PC-3 (cell line): ENCODE data around the gene AMT. TPM values are rescaled to one million over a fixed set of nuclear protein-coding genes. Genes with fewer than 3 reads are reported as not detected.

Experiments
- ATAC-seq: fragments of 200-7000 bp; cut with Tn5 transposase; 2 replicates; pipeline ENCODE4 v1.9.1; 2020; ENCODE audit warnings: mild to moderate bottlenecking, moderate library complexity
- BruUV-seq: library from RNA; stranded (reverse); fragments of 400-500 nt; replicated peaks from 2 replicates; lab custom pipeline; 2021; lab: Mats Ljungman, UMichigan
- CTCF ChIA-PET: fragments of 300-600 bp; sonication (Branson Sonifier 250); formaldehyde crosslinking; loops from one replicate; lab custom pipeline; 2022; ENCODE audit warnings: antibody characterized with exemption; lab: Charles Lee
- POLR2A ChIA-PET: fragments of 300-600 bp; sonication (Branson Sonifier 250); formaldehyde crosslinking; loops from one replicate; lab custom pipeline; 2022; ENCODE audit warnings: antibody characterized with exemption; ENCODE audit not compliant: unreplicated experiment; lab: Charles Lee
- DNase-seq: peaks from one replicate; pipeline ENCODE4 v3.0.0-alpha.2; 2015
- H2AFZ ChIP-seq: fragments of 300-600 bp; sonication (generic); 2 replicates; pipeline ENCODE4 v1.6.0; 2016; ENCODE audit warnings: antibody characterized with exemption, low read length
- H3F3A ChIP-seq: fragments of 300-600 bp; sonication (generic); one replicate; pipeline ENCODE4 v1.6.0; 2017; ENCODE audit warnings: antibody characterized with exemption, low read length, control low read depth, mild to moderate bottlenecking; ENCODE audit not compliant: unreplicated experiment
- H3K27ac ChIP-seq: fragments of 300-600 bp; sonication (generic); 2 replicates; pipeline ENCODE4 v1.5.1; 2016; ENCODE audit warnings: mild to moderate bottlenecking, low read length
- H3K27me3 ChIP-seq: fragments of 300-600 bp; sonication (generic); 2 replicates; pipeline ENCODE4 v1.6.1; 2016; ENCODE audit warnings: low read length, mixed read lengths
- H3K36me3 ChIP-seq: fragments of 300-600 bp; sonication (generic); 2 replicates; pipeline ENCODE4 v1.6.1; 2016; ENCODE audit warnings: low read depth, mixed run types, low read length, mixed read lengths
- H3K4me1 ChIP-seq: fragments of 300-600 bp; sonication (generic); 2 replicates; pipeline ENCODE4 v1.5.1; 2016; ENCODE audit warnings: low read length; ENCODE audit not compliant: insufficient read depth
- H3K4me2 ChIP-seq: fragments of 300-600 bp; sonication (generic); 2 replicates; pipeline ENCODE4 v1.6.0; 2016; ENCODE audit warnings: low read length
- H3K4me3 ChIP-seq: fragments of 300-600 bp; sonication (generic); 2 replicates; pipeline ENCODE4 v1.5.1; 2016; ENCODE audit warnings: mild to moderate bottlenecking, low read length, mixed read lengths
- H3K79me2 ChIP-seq: fragments of 300-600 bp; sonication (generic); 2 replicates; pipeline ENCODE4 v1.6.1; 2017; ENCODE audit warnings: low read length, mixed read lengths
- H3K9ac ChIP-seq: fragments of 300-600 bp; sonication (generic); 2 replicates; pipeline ENCODE4 v1.6.0; 2016; ENCODE audit warnings: mild to moderate bottlenecking, low read length
- H3K9me2 ChIP-seq: fragments of 300-600 bp; sonication (generic); replicated peaks from 2 replicates; pipeline ENCODE4 v1.6.1; 2016; ENCODE audit warnings: mixed run types, low read length, mixed read lengths
- H3K9me3 ChIP-seq: fragments of 300-600 bp; sonication (generic); 2 replicates; pipeline ENCODE4 v1.6.1; 2016; ENCODE audit warnings: low read length, mixed read lengths
- H4K20me1 ChIP-seq: fragments of 300-600 bp; sonication (generic); 2 replicates; pipeline ENCODE4 v1.6.1; 2016; ENCODE audit warnings: low read length, mixed read lengths
- CTCF ChIP-seq: fragments of 300-600 bp; sonication (generic); conservative IDR thresholded peaks from 2 replicates; pipeline ENCODE4 v1.5.1; 2017; ENCODE audit warnings: antibody characterized with exemption, low read depth, mild to moderate bottlenecking, low read length
- EZH2 ChIP-seq: fragments of 300-600 bp; sonication (generic); IDR thresholded peaks from one replicate; pipeline ENCODE4 v1.6.1; 2017; ENCODE audit warnings: antibody characterized with exemption, mild to moderate bottlenecking, low read length; ENCODE audit not compliant: unreplicated experiment
- EZH2phosphoT487 ChIP-seq: fragments of 300-600 bp; sonication (generic); IDR thresholded peaks from 2 replicates; pipeline ENCODE4 v1.6.1; 2018; ENCODE audit warnings: mild to moderate bottlenecking, antibody characterized with exemption, low read length, borderline replicate concordance
- intact Hi-C: fragments of 100-400 bp; cut with micrococcal nuclease; formaldehyde crosslinking; loops from 2 replicates; pipeline ENCODE4 v1.9.0; 2023
- total RNA-seq: library from RNA; depleted of rRNA; stranded (reverse); fragments of >200 nt; gene quantifications from 2 replicates; pipeline ENCODE4 v1.2.3, GENCODE V29; 2014

Gene AMT
- total RNA-seq, 1 experiment from 2014 or later: 1.8 TPM

GRCh38 chr3:49388289-49388820 is 33.9 kb downstream of the AMT start:
- Histone ChIP-seq H3K9me2 (no peaks in the 10 kb centered on the region), H3K36me3 (no peaks in the 10 kb centered on the region; the same call in 1 of the 2 replicates), H3K4me2 (0 out of 2 replicates have a peak overlapping the region, but pooled peaks have one; percentile 6), H3F3A (no peaks in the 10 kb centered on the region), H3K4me3 (no peak overlapping the region), H2AFZ (no peak overlapping the region), H3K79me2 (peaks cover 99% of the 10 kb centered on the region), H3K9me3 (no peaks in the 10 kb centered on the region), H3K27ac (peak overlapping the region; percentile 39), H4K20me1 (peaks cover 62% of the 10 kb centered on the region), H3K27me3 (no peaks in the 10 kb centered on the region), H3K4me1 (peaks cover 10% of the 10 kb centered on the region; the same call in 1 of the 2 replicates), H3K9ac (no peak overlapping the region)
- ATAC-seq (peak; percentile 34), DNase-seq (no peak)
- intact Hi-C loops: no loop called here
- CTCF ChIA-PET: no interaction called here
- no TSS peak for BruUV-seq
- POLR2A ChIA-PET: interaction anchor here (0.5 kb wide), 1 partner anchor 37 kb away, joined by 4 read pairs; no protein-coding TSS in a partner anchor
- no peak for TF ChIP-seq EZH2
- TF ChIP-seq EZH2phosphoT487: no peak
- no peak for TF ChIP-seq CTCF

GRCh38 chr3:49387721-49388120 is 34.6 kb downstream of the AMT start:
- no peaks in the 10 kb centered on the region for H3F3A ChIP-seq
- H3K4me1 ChIP-seq: peaks cover 10% of the 10 kb centered on the region; the same call in 1 of the 2 replicates
- H3K9ac ChIP-seq: no peak overlapping the region
- H3K79me2 ChIP-seq: peaks cover 99% of the 10 kb centered on the region
- peak overlapping the region; percentile 39 for H3K27ac ChIP-seq
- peak overlapping the region; percentile 16; the same call in 1 of the 2 replicates for H3K4me2 ChIP-seq
- intact Hi-C loops: loop anchor here (1.0 kb wide), 1 partner anchor 42 kb away; the partner anchor contains the start of gene NICN1
- DNase-seq (peak; percentile 83), ATAC-seq (peak; percentile 95)
- no peaks in the 10 kb centered on the region; the same call in 1 of the 2 replicates for H3K36me3 ChIP-seq
- BruUV-seq: no TSS peak
- no peak overlapping the region for H3K4me3 ChIP-seq
- TF ChIP-seq EZH2phosphoT487 (no peak), EZH2 (no peak), CTCF (no peak)
- H3K9me2 ChIP-seq: no peaks in the 10 kb centered on the region
- H2AFZ ChIP-seq: no peak overlapping the region
- POLR2A ChIA-PET: no interaction called here
- H3K9me3 ChIP-seq: no peaks in the 10 kb centered on the region
- no peaks in the 10 kb centered on the region for H3K27me3 ChIP-seq
- CTCF ChIA-PET: no interaction called here
- H4K20me1 ChIP-seq: peaks cover 57% of the 10 kb centered on the region

GRCh38 chr3:49386056-49386756 is 36.1 kb downstream of the AMT start:
- Histone ChIP-seq H3F3A (no peaks in the 10 kb centered on the region), H2AFZ (no peak overlapping the region), H3K9me3 (no peaks in the 10 kb centered on the region), H3K4me3 (no peak overlapping the region), H3K27ac (no peak overlapping the region), H3K4me1 (peaks cover 10% of the 10 kb centered on the region; the same call in 1 of the 2 replicates), H3K9ac (no peak overlapping the region), H3K4me2 (no peak overlapping the region), H3K9me2 (no peaks in the 10 kb centered on the region), H3K36me3 (no peaks in the 10 kb centered on the region; the same call in 1 of the 2 replicates), H3K27me3 (no peaks in the 10 kb centered on the region), H3K79me2 (peaks cover 97% of the 10 kb centered on the region), H4K20me1 (peaks cover 58% of the 10 kb centered on the region)
- ATAC-seq (no peak), DNase-seq (no peak)
- intact Hi-C loops: no loop called here
- ChIA-PET CTCF (no interaction called here), POLR2A (no interaction called here)
- TF ChIP-seq CTCF: no peak
- no peak for TF ChIP-seq EZH2
- no peak for TF ChIP-seq EZH2phosphoT487
- BruUV-seq: no TSS peak
